ENCODE data around the gene CPXM2. TPM values are rescaled to one million over a fixed set of nuclear protein-coding genes. Genes with fewer than 3 reads are reported as not detected.

Gene CPXM2
- total RNA-seq, 6 donors from 2014 or later: 0.61 to 10.2 (median 3.1) TPM

- Histone ChIP-seq H3K27me3 (no peaks in the 10 kb centered on the region), H3K4me1 (no peaks in the 10 kb centered on the region), H3K36me3 (no peaks in the 10 kb centered on the region), H3K9me3 (no peaks in the 10 kb centered on the region), H3K4me3 (no peak overlapping the region), H3K27ac (no peak overlapping the region)
- TF ChIP-seq POLR2AphosphoS5 (IDR thresholded peaks at IDR 0.05) (no peak), POLR2A (IDR thresholded peaks at IDR 0.05) (no peak), EP300 (IDR thresholded peaks at IDR 0.05) (no peak)
- TF ChIP-seq, protein P1, sequence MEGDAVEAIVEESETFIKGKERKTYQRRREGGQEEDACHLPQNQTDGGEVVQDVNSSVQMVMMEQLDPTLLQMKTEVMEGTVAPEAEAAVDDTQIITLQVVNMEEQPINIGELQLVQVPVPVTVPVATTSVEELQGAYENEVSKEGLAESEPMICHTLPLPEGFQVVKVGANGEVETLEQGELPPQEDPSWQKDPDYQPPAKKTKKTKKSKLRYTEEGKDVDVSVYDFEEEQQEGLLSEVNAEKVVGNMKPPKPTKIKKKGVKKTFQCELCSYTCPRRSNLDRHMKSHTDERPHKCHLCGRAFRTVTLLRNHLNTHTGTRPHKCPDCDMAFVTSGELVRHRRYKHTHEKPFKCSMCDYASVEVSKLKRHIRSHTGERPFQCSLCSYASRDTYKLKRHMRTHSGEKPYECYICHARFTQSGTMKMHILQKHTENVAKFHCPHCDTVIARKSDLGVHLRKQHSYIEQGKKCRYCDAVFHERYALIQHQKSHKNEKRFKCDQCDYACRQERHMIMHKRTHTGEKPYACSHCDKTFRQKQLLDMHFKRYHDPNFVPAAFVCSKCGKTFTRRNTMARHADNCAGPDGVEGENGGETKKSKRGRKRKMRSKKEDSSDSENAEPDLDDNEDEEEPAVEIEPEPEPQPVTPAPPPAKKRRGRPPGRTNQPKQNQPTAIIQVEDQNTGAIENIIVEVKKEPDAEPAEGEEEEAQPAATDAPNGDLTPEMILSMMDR (IDR thresholded peaks at IDR 0.05): no peak
- 44 to 53% methylated on average over 7 to 8 of the region's 8 CpGs for WGBS, 2 donors
- ATAC-seq (ENCODE audit: low FRiP score in 2 of 2) (no peak), DNase-seq (no peak)
Observed at GRCh38 chr10:123759501-123760031, 132.0 kb downstream of the CPXM2 start.

- WGBS, 2 donors: 84% methylated on average over 7 of the region's 7 CpGs
Observed at GRCh38 chr10:123759041-123759440, 132.6 kb downstream of the CPXM2 start.

GRCh38 chr10:123757853-123758252, 133.8 kb downstream of the CPXM2 start:
- H3K27me3 ChIP-seq: no peaks in the 10 kb centered on the region
- H3K4me3 ChIP-seq: no peak overlapping the region
- DNase-seq (no peak), ATAC-seq (ENCODE audit: low FRiP score in 2 of 2) (no peak)
- no peaks in the 10 kb centered on the region for H3K4me1 ChIP-seq
- no peaks in the 10 kb centered on the region for H3K36me3 ChIP-seq
- no peak for TF ChIP-seq POLR2AphosphoS5 (IDR thresholded peaks at IDR 0.05)
- TF ChIP-seq, protein P1 (IDR thresholded peaks at IDR 0.05): no peak
- TF ChIP-seq POLR2A (IDR thresholded peaks at IDR 0.05): no peak
- TF ChIP-seq EP300 (IDR thresholded peaks at IDR 0.05): no peak
- H3K9me3 ChIP-seq: no peaks in the 10 kb centered on the region
- H3K27ac ChIP-seq: no peak overlapping the region
- 61 to 62% methylated on average over 6 of the region's 6 CpGs for WGBS, 2 donors

More at GRCh38 chr10:123759041-123759440, 132.6 kb downstream of the CPXM2 start:
- Histone ChIP-seq H3K27me3 (no peaks in the 10 kb centered on the region), H3K9me3 (no peaks in the 10 kb centered on the region), H3K27ac (no peak overlapping the region), H3K36me3 (no peaks in the 10 kb centered on the region), H3K4me1 (no peaks in the 10 kb centered on the region), H3K4me3 (no peak overlapping the region)
- no peak for ATAC-seq (ENCODE audit: low FRiP score in 2 of 2)
- TF ChIP-seq, protein P1 (IDR thresholded peaks at IDR 0.05): no peak
- no peak for TF ChIP-seq EP300 (IDR thresholded peaks at IDR 0.05)
- TF ChIP-seq POLR2A (IDR thresholded peaks at IDR 0.05): no peak
- TF ChIP-seq POLR2AphosphoS5 (IDR thresholded peaks at IDR 0.05): no peak
- no peak for DNase-seq

DNA sequence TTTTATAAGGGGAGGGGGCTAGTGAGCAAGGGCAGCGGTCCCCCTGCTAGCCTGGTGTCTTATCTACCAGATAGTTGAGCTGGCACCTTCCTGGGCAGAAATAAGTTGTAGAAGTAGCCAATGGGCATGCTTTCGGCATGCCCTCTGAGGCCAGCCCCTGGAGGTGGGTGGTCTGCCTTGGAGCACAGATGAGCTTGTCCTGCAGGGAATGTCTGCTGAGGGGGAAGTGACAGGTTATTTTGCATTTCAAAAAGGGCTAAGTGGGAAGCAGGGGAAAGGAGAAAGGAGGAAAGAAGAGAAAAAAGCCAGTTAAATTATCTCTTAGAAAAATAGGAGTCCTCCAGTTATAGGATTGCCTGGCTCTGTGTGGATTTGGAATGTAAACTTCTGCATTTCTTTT, 136.5 kb downstream of the CPXM2 start:
- Histone ChIP-seq H3K27me3 (no peaks in the 10 kb centered on the region), H3K27ac (no peak overlapping the region), H3K36me3 (no peaks in the 10 kb centered on the region), H3K4me1 (no peaks in the 10 kb centered on the region), H3K4me3 (no peak overlapping the region), H3K9me3 (no peaks in the 10 kb centered on the region)
- TF ChIP-seq, protein P1 (IDR thresholded peaks at IDR 0.05): no peak
- TF ChIP-seq POLR2A (IDR thresholded peaks at IDR 0.05) (no peak), POLR2AphosphoS5 (IDR thresholded peaks at IDR 0.05) (no peak), EP300 (IDR thresholded peaks at IDR 0.05) (no peak)
- no peak for DNase-seq
- WGBS, 2 donors: 48 to 79% methylated on average over 2 of the region's 2 CpGs
- no peak for ATAC-seq (ENCODE audit: low FRiP score in 2 of 2)

- 71 to 80% methylated on average over 3 to 4 of the region's 4 CpGs for WGBS, 2 donors
- no peak for DNase-seq
- TF ChIP-seq EP300 (IDR thresholded peaks at IDR 0.05) (no peak), POLR2AphosphoS5 (IDR thresholded peaks at IDR 0.05) (no peak), POLR2A (IDR thresholded peaks at IDR 0.05) (no peak)
- TF ChIP-seq, protein P1 (IDR thresholded peaks at IDR 0.05): no peak
- Histone ChIP-seq H3K4me3 (no peak overlapping the region), H3K27ac (no peak overlapping the region), H3K36me3 (no peaks in the 10 kb centered on the region), H3K27me3 (no peaks in the 10 kb centered on the region), H3K9me3 (no peaks in the 10 kb centered on the region), H3K4me1 (no peaks in the 10 kb centered on the region)
- ATAC-seq (ENCODE audit: low FRiP score in 2 of 2): no peak
Observed at GRCh38 chr10:123754123-123754522, 137.5 kb downstream of the CPXM2 start.
